Measurements from ENCODE around the gene ZNF335.

DNA sequence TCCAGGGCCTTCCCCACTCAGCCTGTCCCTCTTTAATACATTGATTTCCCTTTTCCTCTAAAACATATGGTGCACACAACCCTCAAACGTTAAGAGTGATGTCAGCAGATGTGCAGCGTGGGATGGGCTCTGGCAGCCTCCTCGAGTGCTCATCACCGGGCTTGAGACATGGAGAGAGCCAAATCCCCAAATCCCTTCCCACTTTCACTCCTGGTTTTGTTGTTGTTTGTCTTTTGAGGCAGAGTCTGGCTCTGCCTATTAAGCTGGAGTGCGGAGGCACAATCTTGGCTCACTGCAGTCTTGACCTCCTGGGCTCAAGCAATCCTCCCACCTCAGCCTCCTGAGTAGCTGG is 54.2 kb downstream of the ZNF335 start:
- TF ChIP-seq CTCF (conservative IDR thresholded peaks at IDR 0.05; ENCODE audit: low read length) = no peak
- no peak for TF ChIP-seq EZH2phosphoT487 (IDR thresholded peaks at IDR 0.05; ENCODE audit: borderline replicate concordance)

All from Loucy (cell line).